Measurements from ENCODE around the gene DDX47. TPM values are rescaled to one million over a fixed set of nuclear protein-coding genes. Genes with fewer than 3 reads are reported as not detected.

DDX47 gene
- total and polyA plus RNA-seq, 2 experiments from 2014 or later, result 54.0 to 90.8 TPM

DNA sequence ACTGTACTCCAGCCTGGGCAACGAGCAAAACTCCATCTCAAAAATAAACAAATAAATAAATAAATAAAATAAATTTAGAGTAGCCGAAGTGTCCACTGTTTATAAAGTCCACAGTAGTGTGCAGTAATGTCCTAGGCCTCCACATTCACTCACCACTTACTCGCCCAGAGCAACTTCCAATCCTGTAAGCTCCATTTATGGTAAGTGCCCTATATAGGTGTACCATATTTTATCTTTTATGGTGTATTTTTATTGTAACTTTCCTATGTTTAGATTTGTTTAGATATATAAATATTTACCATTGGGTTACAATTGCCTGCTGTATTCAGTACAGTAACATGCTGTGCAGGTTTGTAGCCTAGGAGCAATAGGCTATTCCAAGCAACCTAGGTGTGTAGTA is 40.3 kb downstream of the DDX47 start:
- Histone ChIP-seq H3K4me2 (no peak overlapping the region), H3K27ac (ENCODE audit: low read depth) (no peak overlapping the region), H3K4me3 (no peak overlapping the region), H3K9me2 (ENCODE audit: insufficient read depth) (no peaks in the 10 kb centered on the region), H3K27me3 (ENCODE audit: insufficient read depth) (no peaks in the 10 kb centered on the region), H2AFZ (no peak overlapping the region), H3F3A (replicated peaks; ENCODE audit: low read depth) (no peaks in the 10 kb centered on the region), H4K20me1 (replicated peaks; ENCODE audit: insufficient read depth) (no peaks in the 10 kb centered on the region), H3K36me3 (ENCODE audit: insufficient read depth) (no peaks in the 10 kb centered on the region), H3K4me1 (ENCODE audit: insufficient read depth) (no peaks in the 10 kb centered on the region), H3K79me2 (replicated peaks; ENCODE audit: insufficient read depth) (no peaks in the 10 kb centered on the region)
- Mint-ChIP-seq H3K27ac (no peak overlapping the region), H3K4me3 (no peak overlapping the region), H3K27me3 (ENCODE audit: insufficient read depth, low read depth, poor library complexity) (peaks cover 1% of the 10 kb centered on the region), H3K4me1 (peaks cover 3% of the 10 kb centered on the region; the same call in 1 of the 3 replicates), H3K9me3 (peaks cover 3% of the 10 kb centered on the region; the same call in 1 of the 3 replicates), H3K36me3 (ENCODE audit: low read depth) (peaks cover 20% of the 10 kb centered on the region)
- ATAC-seq (no peak), DNase-seq (ENCODE audit: low spot score) (no peak)
- no peak for TF ChIP-seq NANOG (IDR thresholded peaks at IDR 0.05; ENCODE audit: borderline replicate concordance)
- TF ChIP-seq, protein P1, sequence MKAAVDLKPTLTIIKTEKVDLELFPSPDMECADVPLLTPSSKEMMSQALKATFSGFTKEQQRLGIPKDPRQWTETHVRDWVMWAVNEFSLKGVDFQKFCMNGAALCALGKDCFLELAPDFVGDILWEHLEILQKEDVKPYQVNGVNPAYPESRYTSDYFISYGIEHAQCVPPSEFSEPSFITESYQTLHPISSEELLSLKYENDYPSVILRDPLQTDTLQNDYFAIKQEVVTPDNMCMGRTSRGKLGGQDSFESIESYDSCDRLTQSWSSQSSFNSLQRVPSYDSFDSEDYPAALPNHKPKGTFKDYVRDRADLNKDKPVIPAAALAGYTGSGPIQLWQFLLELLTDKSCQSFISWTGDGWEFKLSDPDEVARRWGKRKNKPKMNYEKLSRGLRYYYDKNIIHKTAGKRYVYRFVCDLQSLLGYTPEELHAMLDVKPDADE (IDR thresholded peaks at IDR 0.05), result no peak
- TF ChIP-seq JUNB (IDR thresholded peaks at IDR 0.05; ENCODE audit: unreplicated experiment), result no peak
- no peak for TF ChIP-seq POLR2AphosphoS5 (IDR thresholded peaks at IDR 0.05; ENCODE audit: low read depth)
- no peak for TF ChIP-seq EZH2phosphoT487 (IDR thresholded peaks at IDR 0.05; ENCODE audit: unreplicated experiment)
- no peak for TF ChIP-seq STAT1 (IDR thresholded peaks at IDR 0.05; ENCODE audit: unreplicated experiment)
- TF ChIP-seq ZNF114 (CRISPR knock-in tag; IDR thresholded peaks at IDR 0.05), result no peak
- TF ChIP-seq ZNF331 (CRISPR knock-in tag; IDR thresholded peaks at IDR 0.05; ENCODE audit: low read depth), result no peak
- TF ChIP-seq, protein P2, sequence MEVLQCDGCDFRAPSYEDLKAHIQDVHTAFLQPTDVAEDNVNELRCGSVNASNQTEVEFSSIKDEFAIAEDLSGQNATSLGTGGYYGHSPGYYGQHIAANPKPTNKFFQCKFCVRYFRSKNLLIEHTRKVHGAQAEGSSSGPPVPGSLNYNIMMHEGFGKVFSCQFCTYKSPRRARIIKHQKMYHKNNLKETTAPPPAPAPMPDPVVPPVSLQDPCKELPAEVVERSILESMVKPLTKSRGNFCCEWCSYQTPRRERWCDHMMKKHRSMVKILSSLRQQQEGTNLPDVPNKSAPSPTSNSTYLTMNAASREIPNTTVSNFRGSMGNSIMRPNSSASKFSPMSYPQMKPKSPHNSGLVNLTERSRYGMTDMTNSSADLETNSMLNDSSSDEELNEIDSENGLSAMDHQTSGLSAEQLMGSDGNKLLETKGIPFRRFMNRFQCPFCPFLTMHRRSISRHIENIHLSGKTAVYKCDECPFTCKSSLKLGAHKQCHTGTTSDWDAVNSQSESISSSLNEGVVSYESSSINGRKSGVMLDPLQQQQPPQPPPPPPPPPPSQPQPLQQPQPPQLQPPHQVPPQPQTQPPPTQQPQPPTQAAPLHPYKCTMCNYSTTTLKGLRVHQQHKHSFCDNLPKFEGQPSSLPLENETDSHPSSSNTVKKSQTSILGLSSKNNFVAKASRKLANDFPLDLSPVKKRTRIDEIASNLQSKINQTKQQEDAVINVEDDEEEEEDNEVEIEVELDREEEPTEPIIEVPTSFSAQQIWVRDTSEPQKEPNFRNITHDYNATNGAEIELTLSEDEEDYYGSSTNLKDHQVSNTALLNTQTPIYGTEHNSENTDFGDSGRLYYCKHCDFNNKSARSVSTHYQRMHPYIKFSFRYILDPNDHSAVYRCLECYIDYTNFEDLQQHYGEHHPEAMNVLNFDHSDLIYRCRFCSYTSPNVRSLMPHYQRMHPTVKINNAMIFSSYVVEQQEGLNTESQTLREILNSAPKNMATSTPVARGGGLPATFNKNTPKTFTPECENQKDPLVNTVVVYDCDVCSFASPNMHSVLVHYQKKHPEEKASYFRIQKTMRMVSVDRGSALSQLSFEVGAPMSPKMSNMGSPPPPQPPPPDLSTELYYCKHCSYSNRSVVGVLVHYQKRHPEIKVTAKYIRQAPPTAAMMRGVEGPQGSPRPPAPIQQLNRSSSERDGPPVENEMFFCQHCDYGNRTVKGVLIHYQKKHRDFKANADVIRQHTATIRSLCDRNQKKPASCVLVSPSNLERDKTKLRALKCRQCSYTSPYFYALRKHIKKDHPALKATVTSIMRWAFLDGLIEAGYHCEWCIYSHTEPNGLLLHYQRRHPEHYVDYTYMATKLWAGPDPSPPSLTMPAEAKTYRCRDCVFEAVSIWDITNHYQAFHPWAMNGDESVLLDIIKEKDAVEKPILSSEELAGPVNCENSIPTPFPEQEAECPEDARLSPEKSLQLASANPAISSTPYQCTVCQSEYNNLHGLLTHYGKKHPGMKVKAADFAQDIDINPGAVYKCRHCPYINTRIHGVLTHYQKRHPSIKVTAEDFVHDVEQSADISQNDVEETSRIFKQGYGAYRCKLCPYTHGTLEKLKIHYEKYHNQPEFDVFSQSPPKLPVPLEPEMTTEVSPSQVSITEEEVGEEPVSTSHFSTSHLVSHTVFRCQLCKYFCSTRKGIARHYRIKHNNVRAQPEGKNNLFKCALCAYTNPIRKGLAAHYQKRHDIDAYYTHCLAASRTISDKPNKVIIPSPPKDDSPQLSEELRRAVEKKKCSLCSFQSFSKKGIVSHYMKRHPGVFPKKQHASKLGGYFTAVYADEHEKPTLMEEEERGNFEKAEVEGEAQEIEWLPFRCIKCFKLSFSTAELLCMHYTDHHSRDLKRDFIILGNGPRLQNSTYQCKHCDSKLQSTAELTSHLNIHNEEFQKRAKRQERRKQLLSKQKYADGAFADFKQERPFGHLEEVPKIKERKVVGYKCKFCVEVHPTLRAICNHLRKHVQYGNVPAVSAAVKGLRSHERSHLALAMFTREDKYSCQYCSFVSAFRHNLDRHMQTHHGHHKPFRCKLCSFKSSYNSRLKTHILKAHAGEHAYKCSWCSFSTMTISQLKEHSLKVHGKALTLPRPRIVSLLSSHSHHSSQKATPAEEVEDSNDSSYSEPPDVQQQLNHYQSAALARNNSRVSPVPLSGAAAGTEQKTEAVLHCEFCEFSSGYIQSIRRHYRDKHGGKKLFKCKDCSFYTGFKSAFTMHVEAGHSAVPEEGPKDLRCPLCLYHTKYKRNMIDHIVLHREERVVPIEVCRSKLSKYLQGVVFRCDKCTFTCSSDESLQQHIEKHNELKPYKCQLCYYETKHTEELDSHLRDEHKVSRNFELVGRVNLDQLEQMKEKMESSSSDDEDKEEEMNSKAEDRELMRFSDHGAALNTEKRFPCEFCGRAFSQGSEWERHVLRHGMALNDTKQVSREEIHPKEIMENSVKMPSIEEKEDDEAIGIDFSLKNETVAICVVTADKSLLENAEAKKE (CRISPR knock-in tag; IDR thresholded peaks at IDR 0.05), result no peak
- TF ChIP-seq CREB1 (CRISPR knock-in tag; IDR thresholded peaks at IDR 0.05; ENCODE audit: low read depth), result no peak
- TF ChIP-seq CTCF (conservative IDR thresholded peaks at IDR 0.05; ENCODE audit: low read depth in 2 of 2), result no peak
- no peak for TF ChIP-seq EZH2 (IDR thresholded peaks at IDR 0.05; ENCODE audit: low read depth, unreplicated experiment)
- TF ChIP-seq REST (IDR thresholded peaks at IDR 0.05; ENCODE audit: unreplicated experiment), result no peak

Data from GM23338 (cell line).